Stomach (tissue), 4 donors: ENCODE data around the gene ERC2.

Experiments
- EP300 ChIP-seq: sonication (generic); formaldehyde crosslinking; IDR thresholded peaks from one replicate; pipeline ENCODE4 v1.6.1; 2017; ENCODE audit warnings: antibody characterized with exemption
- TF ChIP-seq, protein P1 (sequence below), 7 experiments: fragments of 450-650 bp in 4 of 7; fragments of 200-600 bp in 3 of 7; sonication (generic) in 3 of 7; IDR thresholded peaks; one replicate each; pipeline ENCODE4 v1.5.1; 2016 to 2019; ENCODE audit warnings: antibody characterized with exemption in 7 of 7, control low read depth in 2 of 7, mild to moderate bottlenecking in 1 of 7

DNA sequence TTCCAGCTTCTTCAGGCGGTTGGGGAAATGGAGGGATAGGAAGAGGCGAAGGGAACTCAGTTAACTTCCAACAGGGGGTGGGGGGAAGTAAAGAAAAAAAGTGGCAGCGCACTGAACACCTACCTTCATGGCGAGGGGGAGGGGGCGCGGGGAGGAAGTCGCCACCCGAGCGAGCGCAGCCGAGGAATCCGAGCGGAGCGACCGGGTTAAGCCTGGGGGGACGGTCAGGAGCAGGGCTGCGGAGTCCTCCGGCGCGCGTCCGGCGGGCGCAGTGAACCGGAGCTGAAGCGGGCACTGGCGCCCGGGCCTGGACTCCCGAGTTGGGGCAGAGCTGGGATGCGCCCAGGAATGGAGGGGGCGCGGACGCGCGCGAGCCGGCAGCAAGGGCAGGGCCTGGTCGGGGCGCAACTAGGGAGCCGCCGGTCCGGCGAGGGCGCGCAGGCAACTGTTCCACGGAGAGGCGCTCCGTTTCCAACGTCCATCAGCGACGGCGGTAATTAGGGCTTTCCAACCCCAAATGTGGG, 981.3 kb downstream of the ERC2 start, which contains the start of gene WNT5A:
- no peak for TF ChIP-seq EP300
- TF ChIP-seq, protein P1, sequence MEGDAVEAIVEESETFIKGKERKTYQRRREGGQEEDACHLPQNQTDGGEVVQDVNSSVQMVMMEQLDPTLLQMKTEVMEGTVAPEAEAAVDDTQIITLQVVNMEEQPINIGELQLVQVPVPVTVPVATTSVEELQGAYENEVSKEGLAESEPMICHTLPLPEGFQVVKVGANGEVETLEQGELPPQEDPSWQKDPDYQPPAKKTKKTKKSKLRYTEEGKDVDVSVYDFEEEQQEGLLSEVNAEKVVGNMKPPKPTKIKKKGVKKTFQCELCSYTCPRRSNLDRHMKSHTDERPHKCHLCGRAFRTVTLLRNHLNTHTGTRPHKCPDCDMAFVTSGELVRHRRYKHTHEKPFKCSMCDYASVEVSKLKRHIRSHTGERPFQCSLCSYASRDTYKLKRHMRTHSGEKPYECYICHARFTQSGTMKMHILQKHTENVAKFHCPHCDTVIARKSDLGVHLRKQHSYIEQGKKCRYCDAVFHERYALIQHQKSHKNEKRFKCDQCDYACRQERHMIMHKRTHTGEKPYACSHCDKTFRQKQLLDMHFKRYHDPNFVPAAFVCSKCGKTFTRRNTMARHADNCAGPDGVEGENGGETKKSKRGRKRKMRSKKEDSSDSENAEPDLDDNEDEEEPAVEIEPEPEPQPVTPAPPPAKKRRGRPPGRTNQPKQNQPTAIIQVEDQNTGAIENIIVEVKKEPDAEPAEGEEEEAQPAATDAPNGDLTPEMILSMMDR (IDR thresholded peaks at IDR 0.05): no peak
